H1 (cell line): ENCODE results near the gene ACAD10. TPM values are rescaled to one million over a fixed set of nuclear protein-coding genes. Genes with fewer than 3 reads are reported as not detected.

Experiments used
- POLR2A ChIP-seq, 2 experiments: IDR thresholded peaks; 1 replicate in 1 of 2; 2 replicates in 1 of 2; pipeline ENCODE4 v1.6.1; 2011; ENCODE audit warnings: low read depth in 2 of 2, low read length in 2 of 2, mild to moderate bottlenecking in 2 of 2; ENCODE audit errors: control extremely low read depth in 1 of 2
- polyA plus RNA-seq, 7 experiments: library from polyadenylated mRNA; depleted of rRNA in 3 of 7; stranded (reverse) in 5 of 7; unstranded in 2 of 7; fragments of >200 nt in 5 of 7; fragments of 200-250 nt in 2 of 7; gene quantifications; 1 replicate in 5 of 7; 2 replicates in 1 of 7; 4 replicates in 1 of 7; pipeline versions ENCODE4 v1.2.1 to v1.2.3, GENCODE V29; 2011 to 2013; ENCODE audit warnings: missing spikeins in 2 of 7, mixed read lengths in 2 of 7
- total RNA-seq: library from RNA; stranded (reverse); fragmentation: NEBNext Ultra II Directional; extraction: Animal tissue kit (Norgen Biotek cat#: 25700); gene quantifications from 2 replicates; pipeline ENCODE4 v1.2.1, GENCODE V29; 2021
- TF ChIP-seq, protein P1 (sequence below): IDR thresholded peaks from 2 replicates; pipeline ENCODE4 v1.6.1; 2012; ENCODE audit warnings: inconsistent platforms

ACAD10 gene
- total and polyA plus RNA-seq, 2 of the 8 experiments (the other 6 are each of a cell fraction or from before 2014, with no cell fraction given), result 17.3 to 23.3 TPM

DNA sequence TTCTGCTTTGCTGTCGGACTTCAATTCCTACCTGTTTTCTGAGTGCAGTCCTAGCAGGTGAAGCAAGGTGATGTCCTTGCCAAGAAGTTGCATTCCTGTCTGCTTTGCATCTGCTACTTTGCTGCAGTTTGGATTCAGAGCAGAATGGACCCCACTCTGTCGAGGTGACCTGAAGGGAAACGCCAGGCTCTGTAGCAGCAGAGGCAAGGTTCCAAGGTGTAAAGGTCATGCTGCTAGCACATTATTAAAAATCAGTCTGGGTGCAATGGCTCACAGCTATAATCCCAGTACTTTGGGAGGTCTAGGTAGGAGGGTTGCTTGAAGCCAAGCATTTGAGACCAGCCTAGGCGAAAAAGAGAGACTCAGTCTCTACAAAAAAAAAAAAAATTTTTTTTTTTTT lies 63.5 kb downstream of the ACAD10 start (continued):
- TF ChIP-seq, protein P1, sequence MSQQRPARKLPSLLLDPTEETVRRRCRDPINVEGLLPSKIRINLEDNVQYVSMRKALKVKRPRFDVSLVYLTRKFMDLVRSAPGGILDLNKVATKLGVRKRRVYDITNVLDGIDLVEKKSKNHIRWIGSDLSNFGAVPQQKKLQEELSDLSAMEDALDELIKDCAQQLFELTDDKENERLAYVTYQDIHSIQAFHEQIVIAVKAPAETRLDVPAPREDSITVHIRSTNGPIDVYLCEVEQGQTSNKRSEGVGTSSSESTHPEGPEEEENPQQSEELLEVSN, result no peak
- TF ChIP-seq POLR2A (IDR thresholded peaks at IDR 0.05; ENCODE audit: control extremely low read depth in 1 of 2, low read depth in 2 of 2, low read length in 2 of 2), result no peak
